NT2/D1 (cell line): ENCODE data around the gene SGCD.

Experiments
- DNase-seq: peaks from one replicate; pipeline ENCODE4 v3.0.0-alpha.2; 2011; ENCODE audit warnings: low read depth, low spot score
- H3K27me3 ChIP-seq: 2 replicates; pipeline ENCODE4 v1.6.0; 2011; ENCODE audit warnings: mild to moderate bottlenecking; ENCODE audit not compliant: insufficient read length, insufficient read depth
- H3K36me3 ChIP-seq: 2 replicates; pipeline ENCODE4 v1.6.1; 2011; ENCODE audit warnings: mild to moderate bottlenecking, low read length, mixed read lengths; ENCODE audit not compliant: insufficient read depth, insufficient read length
- H3K4me1 ChIP-seq: 2 replicates; pipeline ENCODE4 v1.5.1; 2011; ENCODE audit not compliant: insufficient read depth, insufficient read length
- H3K4me3 ChIP-seq: 2 replicates; pipeline ENCODE4 v1.5.1; 2011; ENCODE audit warnings: low read depth; ENCODE audit not compliant: insufficient read length
- H3K9ac ChIP-seq: 2 replicates; pipeline ENCODE4 v1.6.0; 2011; ENCODE audit warnings: low read depth; ENCODE audit not compliant: insufficient read length
- H3K9me3 ChIP-seq: 2 replicates; pipeline ENCODE4 v1.5.1; 2011; ENCODE audit warnings: mild to moderate bottlenecking, low read length; ENCODE audit not compliant: insufficient read depth
- SUZ12 ChIP-seq: IDR thresholded peaks from 2 replicates; pipeline ENCODE4 v1.6.1; 2011; ENCODE audit not compliant: insufficient read length, insufficient read depth; ENCODE audit errors: extremely low read depth
- YY1 ChIP-seq: IDR thresholded peaks from 2 replicates; pipeline ENCODE4 v1.6.1; 2011; ENCODE audit not compliant: insufficient read length, insufficient read depth
- ZNF274 ChIP-seq: IDR thresholded peaks from 2 replicates; pipeline ENCODE4 v1.6.1; 2011; ENCODE audit warnings: mild to moderate bottlenecking, low read depth, low read length

Gene SGCD

GRCh38 chr5:156402387-156402921 lies 75.5 kb downstream of the SGCD start:
- Histone ChIP-seq H3K36me3 (no peaks in the 10 kb centered on the region), H3K4me3 (no peak overlapping the region), H3K9ac (no peak overlapping the region), H3K9me3 (no peaks in the 10 kb centered on the region; the same call in 1 of the 2 replicates), H3K27me3 (no peaks in the 10 kb centered on the region), H3K4me1 (no peaks in the 10 kb centered on the region)
- TF ChIP-seq SUZ12 = no peak
- TF ChIP-seq ZNF274 = no peak
- TF ChIP-seq YY1 = no peak
- peak; percentile 27 for DNase-seq

- no peaks in the 10 kb centered on the region for H3K36me3 ChIP-seq
- no peaks in the 10 kb centered on the region for H3K27me3 ChIP-seq
- H3K4me3 ChIP-seq = no peak overlapping the region
- H3K9me3 ChIP-seq = no peaks in the 10 kb centered on the region
- DNase-seq = no peak
- H3K9ac ChIP-seq = no peak overlapping the region
- H3K4me1 ChIP-seq = no peaks in the 10 kb centered on the region
- TF ChIP-seq YY1 (no peak), ZNF274 (no peak), SUZ12 (no peak)
These were observed 79.0 kb downstream of the SGCD start for GRCh38 chr5:156405988-156406387.

DNA sequence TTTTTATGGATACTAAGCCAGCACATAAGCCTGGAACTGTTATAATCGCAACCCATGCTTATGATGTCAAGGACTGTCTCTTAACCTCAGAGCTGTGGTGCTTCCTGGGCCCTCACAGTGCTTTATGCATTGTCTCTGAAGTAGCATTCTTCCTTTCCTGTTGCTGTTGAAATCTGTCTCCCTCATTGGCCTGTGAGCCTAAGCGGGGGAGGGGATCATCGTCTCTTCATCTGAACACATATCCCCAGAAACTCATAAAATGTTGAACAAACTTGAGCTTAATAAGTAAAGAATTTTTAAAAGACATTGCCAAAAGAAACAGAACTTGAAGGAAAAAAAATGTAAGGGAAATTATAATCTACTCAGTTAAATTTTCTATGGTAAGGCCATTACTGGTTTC lies 80.3 kb downstream of the SGCD start:
- H3K4me1 ChIP-seq = no peaks in the 10 kb centered on the region
- no peaks in the 10 kb centered on the region for H3K36me3 ChIP-seq
- TF ChIP-seq ZNF274 = no peak
- TF ChIP-seq SUZ12 = no peak
- no peak overlapping the region for H3K4me3 ChIP-seq
- H3K9me3 ChIP-seq = no peaks in the 10 kb centered on the region
- no peak for DNase-seq
- no peak overlapping the region for H3K9ac ChIP-seq
- H3K27me3 ChIP-seq = no peaks in the 10 kb centered on the region

DNA sequence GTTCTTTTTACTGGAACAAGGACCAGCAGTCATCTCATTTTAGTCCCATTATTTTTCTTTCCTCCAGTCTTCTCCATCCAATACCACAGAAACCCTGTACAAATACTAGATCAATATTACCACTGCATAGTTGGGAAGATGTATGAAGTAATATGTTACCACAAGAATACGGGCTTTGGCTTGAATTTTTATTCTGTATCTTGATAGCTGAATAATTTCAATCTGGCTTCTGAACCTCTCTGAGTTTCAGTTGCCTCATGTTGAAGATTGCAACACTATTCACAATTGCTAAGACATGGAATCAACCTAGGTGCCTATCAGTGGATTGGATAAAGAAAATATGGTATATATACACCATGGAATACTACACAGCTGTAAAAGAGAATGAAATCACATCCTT lies 82.9 kb downstream of the SGCD start:
- H3K27me3 ChIP-seq = no peaks in the 10 kb centered on the region
- no peaks in the 10 kb centered on the region for H3K4me1 ChIP-seq
- H3K36me3 ChIP-seq = no peaks in the 10 kb centered on the region
- DNase-seq = no peak
- H3K4me3 ChIP-seq = no peak overlapping the region
- no peak overlapping the region for H3K9ac ChIP-seq
- TF ChIP-seq SUZ12 (no peak), YY1 (no peak), ZNF274 (no peak)
- H3K9me3 ChIP-seq = no peaks in the 10 kb centered on the region

DNA sequence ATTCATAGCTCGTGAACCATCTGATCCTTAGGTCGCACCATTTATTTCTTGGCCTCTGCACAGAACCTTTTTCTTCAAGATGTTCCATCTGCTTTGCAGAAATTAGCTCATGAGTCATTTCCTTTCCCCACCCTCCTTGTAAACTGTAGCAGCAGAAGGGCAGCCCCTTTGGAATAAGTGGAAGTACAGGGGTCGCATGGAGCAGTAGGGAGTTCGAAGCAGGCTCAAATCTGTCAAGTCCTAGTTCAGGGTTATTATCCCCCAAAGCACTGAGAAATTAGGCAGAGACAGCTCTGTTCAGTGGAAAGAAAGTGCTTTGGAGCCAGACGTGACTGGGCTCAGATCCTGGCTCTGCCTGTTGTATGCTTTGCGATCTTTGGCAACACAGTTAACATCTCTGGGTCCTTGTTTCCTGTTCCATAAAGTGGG lies 84.2 kb downstream of the SGCD start:
- no peak for DNase-seq
- Histone ChIP-seq H3K36me3 (no peaks in the 10 kb centered on the region), H3K9me3 (no peaks in the 10 kb centered on the region), H3K4me1 (no peaks in the 10 kb centered on the region), H3K4me3 (no peak overlapping the region), H3K27me3 (no peaks in the 10 kb centered on the region), H3K9ac (no peak overlapping the region)
- TF ChIP-seq ZNF274 (no peak), YY1 (no peak), SUZ12 (no peak)

GRCh38 chr5:156411957-156412356 lies 85.0 kb downstream of the SGCD start:
- Histone ChIP-seq H3K9ac (no peak overlapping the region), H3K9me3 (no peaks in the 10 kb centered on the region), H3K4me1 (no peaks in the 10 kb centered on the region), H3K36me3 (no peaks in the 10 kb centered on the region), H3K27me3 (no peaks in the 10 kb centered on the region), H3K4me3 (no peak overlapping the region)
- TF ChIP-seq SUZ12 (no peak), ZNF274 (no peak), YY1 (no peak)
- no peak for DNase-seq

GRCh38 chr5:156414391-156414790 lies 87.4 kb downstream of the SGCD start:
- no peak for DNase-seq
- no peak for TF ChIP-seq ZNF274
- TF ChIP-seq YY1 = no peak
- no peak for TF ChIP-seq SUZ12
- Histone ChIP-seq H3K4me1 (no peaks in the 10 kb centered on the region), H3K36me3 (no peaks in the 10 kb centered on the region), H3K9ac (no peak overlapping the region), H3K27me3 (no peaks in the 10 kb centered on the region), H3K9me3 (no peaks in the 10 kb centered on the region), H3K4me3 (no peak overlapping the region)
